K562 (cell line): ENCODE data around the gene RGS4. TPM values are rescaled to one million over a fixed set of nuclear protein-coding genes. Genes with fewer than 3 reads are reported as not detected.

Experiments used
- ATAC-seq: fragments of 200-7000 bp; cut with Tn5 transposase; 3 replicates; pipeline ENCODE4 v1.9.1; 2020; ENCODE audit warnings: moderate library complexity
- BruUV-seq: library from RNA; stranded (reverse); fragments of 400-500 nt; replicated peaks from 2 replicates; lab custom pipeline; 2021; lab: Mats Ljungman, UMichigan
- CTCF ChIA-PET: fragments of 300-600 bp; formaldehyde crosslinking; extraction: SDS; loops from one replicate; lab custom pipeline; 2021; ENCODE audit warnings: low intra/inter-chr PET ratio; lab: Yijun Ruan, JAX
- POLR2A ChIA-PET: fragments of 300-600, 350-650 bp; sonication (Branson Sonifier 250); formaldehyde crosslinking; extraction: SDS; loops from one replicate; lab custom pipeline; 2021; ENCODE audit warnings: antibody characterized with exemption, inconsistent platforms; lab: Yijun Ruan, JAX
- DNase-seq, 4 experiments: peaks; one replicate each; pipeline versions ENCODE4 v3.0.0 to v3.0.0-alpha.2; 2011 to 2018; ENCODE audit warnings: low spot score in 3 of 4, mixed read lengths in 3 of 4; ENCODE audit errors: extremely low read depth in 1 of 4
- FAIRE-seq: peaks from 2 replicates; lab custom pipeline; 2011; peaks lifted over from hg19 to GRCh38; lab: Jason Lieb, UNC
- H2AFZ ChIP-seq: 2 replicates; pipeline ENCODE4 v1.6.0; 2011; ENCODE audit warnings: low read depth, low read length, control low read depth, inconsistent platforms
- H3K27ac ChIP-seq: fragments of 200-600 bp; 3 replicates; pipeline ENCODE4 v1.8.0; 2011; ENCODE audit warnings: low read depth, mild to moderate bottlenecking, control low read depth, inconsistent platforms, low read length, moderate library complexity, mixed read lengths; ENCODE audit errors: extremely low read depth
- H3K27me3 ChIP-seq, 2 experiments: fragments of 300-600 bp in 1 of 2; 2 replicates in 1 of 2; 3 replicates in 1 of 2; pipeline versions ENCODE4 v1.6.0 to v1.8.0; 2011; ENCODE audit warnings: inconsistent platforms in 2 of 2, low read length in 2 of 2, mild to moderate bottlenecking in 1 of 2, mixed read lengths in 1 of 2, moderate library complexity in 1 of 2; ENCODE audit not compliant: control insufficient read depth in 2 of 2, insufficient read depth in 2 of 2
- H3K36me3 ChIP-seq: fragments of 300-600 bp; 3 replicates; pipeline ENCODE4 v1.8.0; 2011; ENCODE audit warnings: mild to moderate bottlenecking, low read length, inconsistent platforms; ENCODE audit not compliant: control insufficient read depth, insufficient read depth
- H3K4me1 ChIP-seq, 2 experiments: fragments of 200-600 bp in 1 of 2; replicated peaks in 1 of 2; 2 replicates in 1 of 2; 3 replicates in 1 of 2; pipeline versions ENCODE4 v1.5.1 to v1.8.0; 2011; ENCODE audit warnings: inconsistent platforms in 2 of 2, low read length in 2 of 2, mild to moderate bottlenecking in 1 of 2, mixed read lengths in 1 of 2, moderate library complexity in 1 of 2; ENCODE audit not compliant: control insufficient read depth in 2 of 2, insufficient read depth in 2 of 2
- H3K4me2 ChIP-seq: 2 replicates; pipeline ENCODE4 v1.6.1; 2011; ENCODE audit warnings: low read length, control low read depth, inconsistent platforms, mixed read lengths; ENCODE audit not compliant: insufficient read depth
- H3K4me3 ChIP-seq: fragments of 200-600 bp; sonication (generic), shearing (Covaris generic); 2 replicates; pipeline ENCODE4 v1.5.1; 2016; ENCODE audit warnings: control low read depth, inconsistent platforms
- H3K79me2 ChIP-seq: fragments of 200-600 bp; 3 replicates; pipeline ENCODE4 v1.8.0; 2011; ENCODE audit warnings: low read length, inconsistent platforms; ENCODE audit not compliant: control insufficient read depth, insufficient read depth
- H3K9ac ChIP-seq, 2 experiments: 2 replicates each; pipeline versions ENCODE4 v1.6.0 to v1.6.1; 2011; ENCODE audit warnings: low read depth in 2 of 2, low read length in 2 of 2, control low read depth in 1 of 2, inconsistent platforms in 1 of 2, mild to moderate bottlenecking in 1 of 2, mixed read lengths in 1 of 2; ENCODE audit not compliant: insufficient read depth in 1 of 2
- H3K9me1 ChIP-seq: one replicate; pipeline ENCODE4 v1.6.0; 2011; ENCODE audit warnings: inconsistent platforms, mild to moderate bottlenecking, low read length, moderate library complexity; ENCODE audit not compliant: control insufficient read depth, insufficient read depth
- H3K9me3 ChIP-seq: replicated peaks from 2 replicates; pipeline ENCODE4 v1.5.1; 2011; ENCODE audit warnings: low read depth, low read length, inconsistent platforms; ENCODE audit not compliant: control insufficient read depth, insufficient read depth
- H4K20me1 ChIP-seq: replicated peaks from 2 replicates; pipeline ENCODE4 v1.6.1; 2011; ENCODE audit warnings: low read length, inconsistent platforms, mixed read lengths; ENCODE audit not compliant: control insufficient read depth, insufficient read depth
- ARID3A ChIP-seq: IDR thresholded peaks from 2 replicates; pipeline ENCODE4 v1.6.1; 2012; ENCODE audit warnings: low read depth, low read length, improper control_type of control experiment, borderline replicate concordance
- GATA2 ChIP-seq: sonication (generic); formaldehyde crosslinking; IDR thresholded peaks from 2 replicates; pipeline ENCODE4 v1.4.0; 2020; ENCODE audit warnings: mild to moderate bottlenecking, missing genetic modification reagents
- ID3 ChIP-seq, 2 experiments: fragments of 250-450 bp in 1 of 2; fragments of 450-650 bp in 1 of 2; sonication (Bioruptor Pico) in 1 of 2; IDR thresholded peaks; 2 replicates each; pipeline versions ENCODE4 v1.6.1 to v1.8.0; 2016 to 2021; ENCODE audit warnings: mild to moderate bottlenecking in 2 of 2, moderate library complexity in 2 of 2, missing compliant biosample characterization in 1 of 2, missing genetic modification characterization in 1 of 2
- MEIS2 ChIP-seq: fragments of 450-650 bp; IDR thresholded peaks from 2 replicates; pipeline ENCODE4 v1.6.1; 2014; ENCODE audit warnings: mild to moderate bottlenecking; ENCODE audit not compliant: partially characterized antibody
- MTA3 ChIP-seq: fragments of 450-650 bp; formaldehyde crosslinking; IDR thresholded peaks from 2 replicates; pipeline ENCODE4 v1.6.1; 2017; ENCODE audit warnings: mild to moderate bottlenecking, borderline replicate concordance
- NCOA2 ChIP-seq, 2 experiments: fragments of 450-650 bp; IDR thresholded peaks; 2 replicates each; pipeline ENCODE4 v1.6.1; 2018; ENCODE audit warnings: mild to moderate bottlenecking in 2 of 2, moderate library complexity in 1 of 2; ENCODE audit not compliant: partially characterized antibody in 2 of 2
- PHF21A ChIP-seq: fragments of 450-650 bp; IDR thresholded peaks from 2 replicates; pipeline ENCODE4 v1.6.1; 2017; ENCODE audit warnings: low read depth, borderline replicate concordance
- RNF219 ChIP-seq: fragments of 250-450 bp; sonication (Bioruptor Pico); IDR thresholded peaks from 2 replicates; pipeline ENCODE4 v1.5.0; 2022; ENCODE audit warnings: mild to moderate bottlenecking
- SRSF7 ChIP-seq: fragments of 200-400 bp; formaldehyde crosslinking; optimal IDR thresholded peaks from 2 replicates; pipeline ENCODE3; 2017; ENCODE audit warnings: mild to moderate bottlenecking, low read depth, low read length
- ZBTB5 ChIP-seq: fragments of 450-650 bp; IDR thresholded peaks from 2 replicates; pipeline ENCODE4 v1.6.1; 2017; ENCODE audit warnings: antibody characterized with exemption
- ZEB2 ChIP-seq: fragments of 450-650 bp; IDR thresholded peaks from 2 replicates; pipeline ENCODE4 v1.6.1; 2016
- WGBS: fragments of 100-300 bp; shearing (Covaris generic); methylation state at CpG from one replicate; pipeline ENCODE4 v1.1.6; 2016; ENCODE audit warnings: low coverage, mixed read lengths; ENCODE audit not compliant: insufficient coverage; ENCODE audit errors: missing lambda C conversion rate; 5-methylcytosine and 5-hydroxymethylcytosine counted together
- in situ Hi-C: fragments of 300-500 bp; cut with MboI; formaldehyde crosslinking; loops from 4 replicates; pipeline ENCODE4 v1.15.0; 2018; ENCODE audit warnings: inconsistent platforms, mixed read lengths
- intact Hi-C: fragments of 100-400 bp; cut with micrococcal nuclease; formaldehyde crosslinking; loops from 2 replicates; pipeline ENCODE4 v1.14.2; 2022
- polyA plus RNA-seq, 8 experiments: library from polyadenylated mRNA; depleted of rRNA in 4 of 8; stranded (reverse) in 5 of 8; unstranded in 3 of 8; fragments of >200 nt; fragmentation: Nextera tagmentation in 2 of 8; fragmentation: Illumina TruSeq in 1 of 8; extraction: Ambion mirVana in 2 of 8; extraction: Trizol in 1 of 8; gene quantifications; 2 replicates each; pipeline versions ENCODE4 v1.2.1 to v1.2.3, GENCODE V29; 2011 to 2014; ENCODE audit warnings: inconsistent platforms in 1 of 8, missing spikeins in 1 of 8
- total RNA-seq, 7 experiments: library from RNA; depleted of rRNA in 6 of 7; stranded (reverse); fragments of >200 nt in 6 of 7; fragmentation: Illumina TruSeq in 2 of 7; extraction: Trizol in 2 of 7; gene quantifications; 2 replicates each; pipeline versions ENCODE4 v1.2.1 to v1.2.3, GENCODE V29; 2011 to 2021; ENCODE audit warnings: low replicate concordance in 1 of 7

Gene RGS4
- total and polyA plus RNA-seq, 9 of the 15 experiments (the other 6 are each of a cell fraction or from before 2014, with no cell fraction given) = not detected

- H3K4me2 ChIP-seq = no peak overlapping the region
- H3K9ac ChIP-seq = no peak overlapping the region
- FAIRE-seq (no peak), DNase-seq (no peak), ATAC-seq (no peak)
- TF ChIP-seq MEIS2 = no peak
- TF ChIP-seq MTA3 = no peak
- TF ChIP-seq PHF21A = no peak
- no peak for TF ChIP-seq ZEB2
- no peak for TF ChIP-seq ARID3A
- no peak for TF ChIP-seq GATA2 (CRISPR knock-in tag)
- no peak for TF ChIP-seq ID3 (CRISPR knock-in tag; IDR thresholded peaks at IDR 0.05)
- no peak for TF ChIP-seq ID3 (tag; IDR thresholded peaks at IDR 0.05)
- no peak for TF ChIP-seq ZBTB5
- no peak for TF ChIP-seq NCOA2 (IDR thresholded peaks at IDR 0.05; ENCODE audit: partially characterized antibody in 2 of 2)
- no peak for TF ChIP-seq RNF219 (CRISPR knock-in tag)
- TF ChIP-seq SRSF7 = no peak
- CTCF ChIA-PET = no interaction called here
- H3K4me3 ChIP-seq = no peak overlapping the region
- H3K9me3 ChIP-seq = no peaks in the 10 kb centered on the region
- no TSS peak for BruUV-seq
- POLR2A ChIA-PET = interaction anchor here (1.6 to 1.9 kb wide), 2 partner anchors 9 to 13 kb away, joined by 3 to 7 read pairs; no protein-coding TSS in a partner anchor
- no peaks in the 10 kb centered on the region for H4K20me1 ChIP-seq
- H3K79me2 ChIP-seq = no peaks in the 10 kb centered on the region
- 0% methylated on average over 2 of the region's 2 CpGs for WGBS
- H3K4me1 ChIP-seq = no peaks in the 10 kb centered on the region
- H3K27me3 ChIP-seq = no peaks in the 10 kb centered on the region
- intact Hi-C loops = no loop called here
- H3K9me1 ChIP-seq = no peaks in the 10 kb centered on the region
- no peak overlapping the region for H2AFZ ChIP-seq
- in situ Hi-C loops = no loop called here
- no peak overlapping the region for H3K27ac ChIP-seq
- no peaks in the 10 kb centered on the region for H3K36me3 ChIP-seq
Measured at GRCh38 chr1:163069655-163070277, 605 bp downstream of the RGS4 start.
